GM21576 (cell line): Measurements from ENCODE around the gene TRIM43.
"Not testable (repeated sequence)": the region's sequence is repeated elsewhere in the genome, so short reads cannot be mapped to it uniquely, and the experiment has no call there.

Source experiments
- ATAC-seq: cut with Tn5 transposase; IDR thresholded peaks from one replicate; pipeline ENCODE4 v1.9.1; 2021; ENCODE audit warnings: mild to moderate bottlenecking, moderate library complexity; ENCODE audit not compliant: unreplicated experiment

TRIM43 gene

GRCh38 chr2:95640515-95641288 is 48.9 kb downstream of the TRIM43 start:
- not testable (repeated sequence) for ATAC-seq

- ATAC-seq, result not testable (repeated sequence)
Measured at GRCh38 chr2:95641289-95641575, 49.4 kb downstream of the TRIM43 start.

GRCh38 chr2:95641787-95642186 is 50.0 kb downstream of the TRIM43 start:
- ATAC-seq, result not testable (repeated sequence)

GRCh38 chr2:95642360-95642759 is 50.6 kb downstream of the TRIM43 start:
- not testable (repeated sequence) for ATAC-seq

- ATAC-seq, result not testable (repeated sequence)
Measured at GRCh38 chr2:95642951-95643350, 51.1 kb downstream of the TRIM43 start.

GRCh38 chr2:95645312-95645711 is 53.5 kb downstream of the TRIM43 start:
- not testable (repeated sequence) for ATAC-seq

- ATAC-seq, result not testable (repeated sequence)
Measured at GRCh38 chr2:95646274-95646994, 54.6 kb downstream of the TRIM43 start.

- ATAC-seq, result not testable (repeated sequence)
Measured at GRCh38 chr2:95648894-95649544, 57.2 kb downstream of the TRIM43 start.
